Measurements from ENCODE around the gene WFDC9.
A peak's percentile ranks its signal among the peaks of the same experiment; 100 is the strongest.
"Not testable (repeated sequence)": the region's sequence is repeated elsewhere in the genome, so short reads cannot be mapped to it uniquely, and the experiment has no call there.

The WFDC9 gene

DNA sequence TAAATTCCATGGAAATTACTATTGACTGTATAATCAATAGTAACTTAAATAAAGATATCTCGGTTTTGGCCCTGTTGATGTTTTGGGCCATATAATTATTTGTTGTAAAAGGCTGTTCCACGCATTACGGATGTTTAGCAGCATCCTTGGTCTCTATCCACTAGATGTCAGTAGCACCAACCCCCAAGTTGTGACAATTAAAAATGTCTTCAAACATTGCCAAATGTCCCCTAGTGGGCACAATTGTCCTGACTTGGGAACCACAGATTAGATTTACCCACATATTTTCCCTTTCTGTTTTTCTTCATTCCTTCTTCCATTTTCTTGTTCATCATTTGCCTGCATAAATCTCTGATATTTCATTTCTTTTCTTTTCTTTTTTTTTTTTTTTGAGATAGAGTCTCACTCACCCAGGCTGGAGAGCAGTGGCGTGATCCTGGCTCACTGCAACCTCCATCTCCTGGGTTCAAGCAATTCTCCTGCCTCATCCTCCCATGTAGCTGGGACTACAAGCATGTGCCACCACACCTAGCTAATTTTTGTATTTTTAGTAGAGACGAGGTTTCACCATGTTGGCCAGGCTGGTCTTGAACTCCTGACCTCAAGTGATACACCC lies 38.4 kb downstream of the WFDC9 start:
- H3K4me3 ChIP-seq (ENCODE audit: control insufficient read depth, low read depth, low read length) = no peak overlapping the region
- DNase-seq (ENCODE audit: low read depth) = no peak
- TF ChIP-seq, protein P1, sequence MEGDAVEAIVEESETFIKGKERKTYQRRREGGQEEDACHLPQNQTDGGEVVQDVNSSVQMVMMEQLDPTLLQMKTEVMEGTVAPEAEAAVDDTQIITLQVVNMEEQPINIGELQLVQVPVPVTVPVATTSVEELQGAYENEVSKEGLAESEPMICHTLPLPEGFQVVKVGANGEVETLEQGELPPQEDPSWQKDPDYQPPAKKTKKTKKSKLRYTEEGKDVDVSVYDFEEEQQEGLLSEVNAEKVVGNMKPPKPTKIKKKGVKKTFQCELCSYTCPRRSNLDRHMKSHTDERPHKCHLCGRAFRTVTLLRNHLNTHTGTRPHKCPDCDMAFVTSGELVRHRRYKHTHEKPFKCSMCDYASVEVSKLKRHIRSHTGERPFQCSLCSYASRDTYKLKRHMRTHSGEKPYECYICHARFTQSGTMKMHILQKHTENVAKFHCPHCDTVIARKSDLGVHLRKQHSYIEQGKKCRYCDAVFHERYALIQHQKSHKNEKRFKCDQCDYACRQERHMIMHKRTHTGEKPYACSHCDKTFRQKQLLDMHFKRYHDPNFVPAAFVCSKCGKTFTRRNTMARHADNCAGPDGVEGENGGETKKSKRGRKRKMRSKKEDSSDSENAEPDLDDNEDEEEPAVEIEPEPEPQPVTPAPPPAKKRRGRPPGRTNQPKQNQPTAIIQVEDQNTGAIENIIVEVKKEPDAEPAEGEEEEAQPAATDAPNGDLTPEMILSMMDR (IDR thresholded peaks at IDR 0.05; ENCODE audit: control insufficient read depth, insufficient read depth, low read depth, low read length, missing control alignments) = peak; percentile 80

DNA sequence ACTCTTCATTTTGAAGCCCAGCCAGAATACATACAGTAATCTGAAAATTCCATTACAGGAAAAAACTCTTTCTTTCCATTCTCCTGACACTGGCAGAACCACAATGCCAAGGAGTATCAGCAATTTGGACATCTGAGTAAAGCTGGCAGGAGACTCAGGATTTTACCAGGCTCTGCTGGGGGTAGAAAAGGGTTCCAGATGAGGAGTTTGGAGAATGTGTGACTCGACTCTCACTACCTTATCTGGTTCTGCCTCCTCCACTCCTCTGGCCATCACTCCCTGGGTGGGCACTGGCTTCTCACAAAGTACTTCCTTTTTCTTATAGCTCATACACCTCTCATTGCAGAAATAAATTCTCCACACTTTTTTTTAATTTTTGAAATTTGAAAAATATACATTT lies 41.4 kb downstream of the WFDC9 start:
- no peak overlapping the region for H3K4me3 ChIP-seq (ENCODE audit: control insufficient read depth, low read depth, low read length)
- TF ChIP-seq, protein P1 (IDR thresholded peaks at IDR 0.05; ENCODE audit: control insufficient read depth, insufficient read depth, low read depth, low read length, missing control alignments) = no peak
- no peak for DNase-seq (ENCODE audit: low read depth)

DNA sequence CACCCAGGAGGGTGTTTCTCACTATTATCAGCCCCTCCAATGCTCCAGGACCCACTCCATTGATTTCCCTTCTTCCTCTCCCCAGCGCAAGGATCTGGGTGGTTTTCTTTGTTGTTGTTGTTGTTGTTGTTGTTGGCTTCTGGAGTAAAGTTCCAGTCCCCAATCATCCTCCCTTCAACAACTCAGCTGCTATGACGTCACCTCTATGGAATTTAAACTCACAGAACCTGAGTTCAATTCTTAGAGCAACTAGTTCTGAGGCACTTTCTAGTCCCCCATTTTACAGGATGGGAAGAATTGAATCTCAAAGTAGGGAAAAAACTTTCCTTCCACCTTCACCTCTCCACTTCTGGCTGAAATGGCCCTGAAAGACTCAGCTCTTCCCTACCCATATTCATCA lies 42.3 kb downstream of the WFDC9 start:
- H3K4me3 ChIP-seq (ENCODE audit: control insufficient read depth, low read depth, low read length) = no peak overlapping the region
- no peak for DNase-seq (ENCODE audit: low read depth)
- TF ChIP-seq, protein P1 (IDR thresholded peaks at IDR 0.05; ENCODE audit: control insufficient read depth, insufficient read depth, low read depth, low read length, missing control alignments) = no peak

DNA sequence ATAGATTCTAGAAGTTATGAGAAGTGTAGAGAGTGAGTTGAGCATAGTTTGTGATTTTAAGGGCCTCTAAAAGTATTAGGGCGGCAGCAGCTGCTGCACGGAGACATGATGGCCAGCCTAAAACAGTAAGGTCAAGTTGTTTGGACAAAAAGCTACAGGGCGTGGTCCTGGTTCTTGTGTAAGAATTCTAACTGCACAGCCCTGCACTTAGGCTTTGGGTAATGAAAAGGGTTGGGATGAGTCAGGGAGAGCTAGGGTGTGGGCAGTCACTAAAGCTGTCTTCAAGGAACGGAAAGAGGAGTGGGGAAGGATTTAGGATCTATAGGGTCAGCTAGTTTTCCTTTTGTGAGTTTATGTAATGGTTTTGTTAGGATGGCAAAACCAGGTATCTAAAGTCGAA lies 45.1 kb downstream of the WFDC9 start:
- DNase-seq (ENCODE audit: low read depth); H3K4me3 ChIP-seq (ENCODE audit: control insufficient read depth, low read depth, low read length): not testable (repeated sequence)

DNA sequence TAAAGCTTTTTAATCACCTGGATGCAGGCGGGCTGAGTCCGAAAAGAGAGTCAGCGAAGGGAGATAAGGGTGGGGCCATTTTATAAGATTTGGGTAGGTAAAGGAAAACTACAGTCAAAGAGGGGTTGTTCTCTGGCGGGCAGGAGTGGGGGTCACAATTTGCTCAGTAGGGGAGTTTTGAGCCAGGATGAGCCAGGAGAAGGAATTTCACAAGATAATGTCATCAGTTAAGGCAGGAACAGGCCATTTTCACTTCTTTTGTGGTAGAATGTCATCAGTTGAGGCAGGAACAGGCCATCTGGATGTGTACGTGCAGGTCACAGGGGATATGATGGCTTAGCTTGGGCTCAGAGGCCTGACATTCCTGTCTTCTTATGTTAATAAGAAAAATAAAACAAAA lies 46.8 kb downstream of the WFDC9 start:
- H3K4me3 ChIP-seq (ENCODE audit: control insufficient read depth, low read depth, low read length); DNase-seq (ENCODE audit: low read depth): not testable (repeated sequence)

DNA sequence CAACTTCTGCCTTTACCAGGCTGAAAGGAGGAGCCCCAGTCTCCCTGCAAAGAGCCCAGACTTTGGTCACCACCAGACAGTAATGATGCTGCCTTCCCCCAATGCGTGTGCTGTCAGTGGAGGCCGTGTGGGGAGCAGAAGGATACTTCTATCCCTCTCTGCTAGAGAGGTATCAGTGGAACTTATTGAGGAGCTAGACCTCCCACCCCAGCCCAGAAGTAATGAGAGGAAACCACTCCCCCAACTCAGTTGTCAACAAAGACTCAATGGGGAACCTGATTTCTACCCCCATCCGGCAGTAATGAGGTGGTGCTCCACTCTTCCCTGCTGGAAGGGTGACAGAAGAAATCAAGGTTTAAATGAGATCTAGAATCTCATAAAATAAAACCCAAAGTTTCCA lies 47.6 kb downstream of the WFDC9 start:
- H3K4me3 ChIP-seq (ENCODE audit: control insufficient read depth, low read depth, low read length) = no peak overlapping the region
- no peak for DNase-seq (ENCODE audit: low read depth)
- TF ChIP-seq, protein P1 (IDR thresholded peaks at IDR 0.05; ENCODE audit: control insufficient read depth, insufficient read depth, low read depth, low read length, missing control alignments) = no peak

DNA sequence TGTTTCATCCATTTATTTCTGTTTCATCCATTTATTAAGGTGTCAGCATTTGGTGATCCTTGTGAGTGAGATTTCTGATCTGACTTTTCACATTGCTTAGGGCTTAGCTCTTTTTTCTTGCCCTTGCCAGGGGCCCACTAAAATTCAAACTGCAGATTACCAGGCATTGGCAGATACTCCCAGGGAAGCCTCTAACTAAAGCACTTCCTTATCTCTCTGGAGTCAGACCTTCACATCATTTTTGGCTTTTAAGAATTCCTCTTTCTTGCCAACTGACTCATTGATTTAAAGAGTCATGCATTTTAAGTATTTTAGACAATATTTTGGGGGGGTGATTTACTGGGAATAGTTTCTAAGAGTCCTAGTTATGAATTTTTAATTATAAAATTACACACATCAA lies 49.4 kb downstream of the WFDC9 start:
- no peak overlapping the region for H3K4me3 ChIP-seq (ENCODE audit: control insufficient read depth, low read depth, low read length)
- DNase-seq (ENCODE audit: low read depth) = no peak
- TF ChIP-seq, protein P1 (IDR thresholded peaks at IDR 0.05; ENCODE audit: control insufficient read depth, insufficient read depth, low read depth, low read length, missing control alignments) = no peak

DNA sequence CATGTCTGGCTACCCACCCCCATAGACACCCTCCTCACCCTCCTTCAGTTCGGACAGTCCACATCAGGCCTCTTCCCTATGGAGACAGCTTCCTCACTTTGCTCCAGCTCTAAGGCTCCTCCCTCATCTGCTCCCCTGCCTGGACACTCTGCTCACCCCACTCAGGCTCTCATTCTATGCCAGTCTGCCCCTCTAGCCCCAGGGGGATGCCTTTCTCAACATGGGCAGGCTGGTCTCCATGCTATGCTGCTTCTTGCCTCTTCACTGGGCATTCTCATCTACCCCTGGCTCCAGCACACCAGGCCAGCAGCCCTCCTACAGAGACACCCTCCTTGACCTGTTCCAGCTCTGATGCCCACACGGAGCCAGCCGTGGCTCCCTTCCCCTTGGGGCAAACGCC lies 51.9 kb downstream of the WFDC9 start, which contains the start of gene WFDC8:
WFDC8 (minus strand) TSS at position 101 of the 400 bp plus-strand sequence; CDS start at position 64, 37 bp downstream.
- no peak within 1 kb of the TSS for H3K4me3 ChIP-seq (ENCODE audit: control insufficient read depth, low read depth, low read length)
- TF ChIP-seq, protein P1 (IDR thresholded peaks at IDR 0.05; ENCODE audit: control insufficient read depth, insufficient read depth, low read depth, low read length, missing control alignments) = no peak
- no peak for DNase-seq (ENCODE audit: low read depth)
